Measurements from ENCODE around the gene MR1. TPM values are rescaled to one million over a fixed set of nuclear protein-coding genes. Genes with fewer than 3 reads are reported as not detected.

Gene MR1
- total and polyA plus RNA-seq, 9 of the 15 experiments (the other 6 are each of a cell fraction or from before 2014, with no cell fraction given), result 9.7 to 21.7 (median 15.6) TPM

DNA sequence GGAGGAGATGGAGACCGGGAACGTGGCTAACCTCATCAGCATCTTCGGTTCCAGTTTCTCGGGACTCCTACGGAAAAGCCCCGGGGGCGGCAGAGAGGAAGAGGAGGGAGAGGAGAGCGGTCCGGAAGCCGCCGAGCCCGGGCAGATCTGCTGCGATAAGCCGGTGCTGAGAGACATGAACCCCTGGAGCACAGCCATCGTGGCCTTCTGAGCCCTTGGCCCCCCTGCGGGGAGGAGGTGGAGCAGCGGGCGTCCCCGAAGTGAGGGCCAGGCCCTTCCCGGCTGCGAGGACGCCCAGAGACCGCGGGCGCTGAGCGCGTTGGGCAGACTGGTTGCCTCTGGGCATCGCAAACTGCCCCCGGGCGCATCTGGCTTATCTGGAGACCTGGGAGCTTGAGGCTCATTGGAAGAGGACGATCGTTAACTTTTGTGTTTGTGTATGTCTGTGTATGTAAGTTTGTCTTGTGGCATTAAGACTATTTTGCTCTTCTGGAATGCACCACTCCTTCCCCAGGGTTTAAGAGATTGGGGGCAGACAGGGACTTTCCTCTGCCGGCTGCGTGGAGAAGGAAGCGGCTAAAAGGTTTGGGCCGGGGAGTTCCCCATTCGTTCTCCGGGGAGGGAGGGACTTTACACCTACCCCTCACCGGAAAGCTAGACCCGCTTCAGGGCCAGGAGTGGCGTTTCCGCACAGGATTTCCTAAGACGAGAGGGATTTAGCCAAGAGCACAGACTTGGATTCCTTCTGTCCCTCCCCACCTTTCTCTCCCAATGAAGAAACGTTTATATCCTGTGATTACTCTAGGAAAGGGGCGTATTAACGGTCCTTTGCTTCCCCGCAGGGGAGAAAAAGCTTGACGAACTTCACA lies 56.1 kb downstream of the MR1 start:
- H3K4me1 ChIP-seq (replicated peaks in 1 of 2; ENCODE audit: control insufficient read depth in 2 of 2, insufficient read depth in 2 of 2, low read length in 2 of 2), result peaks cover 21 to 34% of the 10 kb centered on the region in 2 experiments
- TF ChIP-seq L3MBTL2 (IDR thresholded peaks at IDR 0.05), result peak; percentile 79
- 0 out of 2 replicates have a peak, but pooled peaks have one; percentile 17 for TF ChIP-seq SMARCC2 (IDR thresholded peaks at IDR 0.05; ENCODE audit: low read depth)
- no peak for TF ChIP-seq ZNF830 (CRISPR knock-in tag; IDR thresholded peaks at IDR 0.05)
- TF ChIP-seq, protein P1, sequence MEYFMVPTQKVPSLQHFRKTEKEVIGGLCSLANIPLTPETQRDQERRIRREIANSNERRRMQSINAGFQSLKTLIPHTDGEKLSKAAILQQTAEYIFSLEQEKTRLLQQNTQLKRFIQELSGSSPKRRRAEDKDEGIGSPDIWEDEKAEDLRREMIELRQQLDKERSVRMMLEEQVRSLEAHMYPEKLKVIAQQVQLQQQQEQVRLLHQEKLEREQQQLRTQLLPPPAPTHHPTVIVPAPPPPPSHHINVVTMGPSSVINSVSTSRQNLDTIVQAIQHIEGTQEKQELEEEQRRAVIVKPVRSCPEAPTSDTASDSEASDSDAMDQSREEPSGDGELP (CRISPR knock-in tag; IDR thresholded peaks at IDR 0.05; ENCODE audit: borderline replicate concordance), result peak; percentile 71
- TF ChIP-seq MXI1 (IDR thresholded peaks at IDR 0.05; ENCODE audit: low read depth, low read length), result no peak
- peak; percentile 68 for TF ChIP-seq ZNF232 (CRISPR knock-in tag; IDR thresholded peaks at IDR 0.05)
- TF ChIP-seq, protein P2, sequence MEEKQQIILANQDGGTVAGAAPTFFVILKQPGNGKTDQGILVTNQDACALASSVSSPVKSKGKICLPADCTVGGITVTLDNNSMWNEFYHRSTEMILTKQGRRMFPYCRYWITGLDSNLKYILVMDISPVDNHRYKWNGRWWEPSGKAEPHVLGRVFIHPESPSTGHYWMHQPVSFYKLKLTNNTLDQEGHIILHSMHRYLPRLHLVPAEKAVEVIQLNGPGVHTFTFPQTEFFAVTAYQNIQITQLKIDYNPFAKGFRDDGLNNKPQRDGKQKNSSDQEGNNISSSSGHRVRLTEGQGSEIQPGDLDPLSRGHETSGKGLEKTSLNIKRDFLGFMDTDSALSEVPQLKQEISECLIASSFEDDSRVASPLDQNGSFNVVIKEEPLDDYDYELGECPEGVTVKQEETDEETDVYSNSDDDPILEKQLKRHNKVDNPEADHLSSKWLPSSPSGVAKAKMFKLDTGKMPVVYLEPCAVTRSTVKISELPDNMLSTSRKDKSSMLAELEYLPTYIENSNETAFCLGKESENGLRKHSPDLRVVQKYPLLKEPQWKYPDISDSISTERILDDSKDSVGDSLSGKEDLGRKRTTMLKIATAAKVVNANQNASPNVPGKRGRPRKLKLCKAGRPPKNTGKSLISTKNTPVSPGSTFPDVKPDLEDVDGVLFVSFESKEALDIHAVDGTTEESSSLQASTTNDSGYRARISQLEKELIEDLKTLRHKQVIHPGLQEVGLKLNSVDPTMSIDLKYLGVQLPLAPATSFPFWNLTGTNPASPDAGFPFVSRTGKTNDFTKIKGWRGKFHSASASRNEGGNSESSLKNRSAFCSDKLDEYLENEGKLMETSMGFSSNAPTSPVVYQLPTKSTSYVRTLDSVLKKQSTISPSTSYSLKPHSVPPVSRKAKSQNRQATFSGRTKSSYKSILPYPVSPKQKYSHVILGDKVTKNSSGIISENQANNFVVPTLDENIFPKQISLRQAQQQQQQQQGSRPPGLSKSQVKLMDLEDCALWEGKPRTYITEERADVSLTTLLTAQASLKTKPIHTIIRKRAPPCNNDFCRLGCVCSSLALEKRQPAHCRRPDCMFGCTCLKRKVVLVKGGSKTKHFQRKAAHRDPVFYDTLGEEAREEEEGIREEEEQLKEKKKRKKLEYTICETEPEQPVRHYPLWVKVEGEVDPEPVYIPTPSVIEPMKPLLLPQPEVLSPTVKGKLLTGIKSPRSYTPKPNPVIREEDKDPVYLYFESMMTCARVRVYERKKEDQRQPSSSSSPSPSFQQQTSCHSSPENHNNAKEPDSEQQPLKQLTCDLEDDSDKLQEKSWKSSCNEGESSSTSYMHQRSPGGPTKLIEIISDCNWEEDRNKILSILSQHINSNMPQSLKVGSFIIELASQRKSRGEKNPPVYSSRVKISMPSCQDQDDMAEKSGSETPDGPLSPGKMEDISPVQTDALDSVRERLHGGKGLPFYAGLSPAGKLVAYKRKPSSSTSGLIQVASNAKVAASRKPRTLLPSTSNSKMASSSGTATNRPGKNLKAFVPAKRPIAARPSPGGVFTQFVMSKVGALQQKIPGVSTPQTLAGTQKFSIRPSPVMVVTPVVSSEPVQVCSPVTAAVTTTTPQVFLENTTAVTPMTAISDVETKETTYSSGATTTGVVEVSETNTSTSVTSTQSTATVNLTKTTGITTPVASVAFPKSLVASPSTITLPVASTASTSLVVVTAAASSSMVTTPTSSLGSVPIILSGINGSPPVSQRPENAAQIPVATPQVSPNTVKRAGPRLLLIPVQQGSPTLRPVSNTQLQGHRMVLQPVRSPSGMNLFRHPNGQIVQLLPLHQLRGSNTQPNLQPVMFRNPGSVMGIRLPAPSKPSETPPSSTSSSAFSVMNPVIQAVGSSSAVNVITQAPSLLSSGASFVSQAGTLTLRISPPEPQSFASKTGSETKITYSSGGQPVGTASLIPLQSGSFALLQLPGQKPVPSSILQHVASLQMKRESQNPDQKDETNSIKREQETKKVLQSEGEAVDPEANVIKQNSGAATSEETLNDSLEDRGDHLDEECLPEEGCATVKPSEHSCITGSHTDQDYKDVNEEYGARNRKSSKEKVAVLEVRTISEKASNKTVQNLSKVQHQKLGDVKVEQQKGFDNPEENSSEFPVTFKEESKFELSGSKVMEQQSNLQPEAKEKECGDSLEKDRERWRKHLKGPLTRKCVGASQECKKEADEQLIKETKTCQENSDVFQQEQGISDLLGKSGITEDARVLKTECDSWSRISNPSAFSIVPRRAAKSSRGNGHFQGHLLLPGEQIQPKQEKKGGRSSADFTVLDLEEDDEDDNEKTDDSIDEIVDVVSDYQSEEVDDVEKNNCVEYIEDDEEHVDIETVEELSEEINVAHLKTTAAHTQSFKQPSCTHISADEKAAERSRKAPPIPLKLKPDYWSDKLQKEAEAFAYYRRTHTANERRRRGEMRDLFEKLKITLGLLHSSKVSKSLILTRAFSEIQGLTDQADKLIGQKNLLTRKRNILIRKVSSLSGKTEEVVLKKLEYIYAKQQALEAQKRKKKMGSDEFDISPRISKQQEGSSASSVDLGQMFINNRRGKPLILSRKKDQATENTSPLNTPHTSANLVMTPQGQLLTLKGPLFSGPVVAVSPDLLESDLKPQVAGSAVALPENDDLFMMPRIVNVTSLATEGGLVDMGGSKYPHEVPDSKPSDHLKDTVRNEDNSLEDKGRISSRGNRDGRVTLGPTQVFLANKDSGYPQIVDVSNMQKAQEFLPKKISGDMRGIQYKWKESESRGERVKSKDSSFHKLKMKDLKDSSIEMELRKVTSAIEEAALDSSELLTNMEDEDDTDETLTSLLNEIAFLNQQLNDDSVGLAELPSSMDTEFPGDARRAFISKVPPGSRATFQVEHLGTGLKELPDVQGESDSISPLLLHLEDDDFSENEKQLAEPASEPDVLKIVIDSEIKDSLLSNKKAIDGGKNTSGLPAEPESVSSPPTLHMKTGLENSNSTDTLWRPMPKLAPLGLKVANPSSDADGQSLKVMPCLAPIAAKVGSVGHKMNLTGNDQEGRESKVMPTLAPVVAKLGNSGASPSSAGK (IDR thresholded peaks at IDR 0.05), result peak; percentile 54
- peak; percentile 80 for TF ChIP-seq MYNN (IDR thresholded peaks at IDR 0.05)
- TF ChIP-seq MYNN (CRISPR knock-in tag; IDR thresholded peaks at IDR 0.05), result no peak

More for the DNA sequence above, 56.1 kb downstream of the MR1 start:
- Histone ChIP-seq H3K27ac (ENCODE audit: extremely low read depth, low read depth, low read length) (peak overlapping the region; percentile 82), H3K36me3 (ENCODE audit: control insufficient read depth, insufficient read depth, low read length) (peaks cover 32% of the 10 kb centered on the region), H3K79me2 (ENCODE audit: control insufficient read depth, insufficient read depth, low read length) (peaks cover 51% of the 10 kb centered on the region), H3K9me3 (replicated peaks; ENCODE audit: control insufficient read depth, insufficient read depth, low read depth, low read length) (no peaks in the 10 kb centered on the region), H3K4me2 (ENCODE audit: insufficient read depth, low read length) (peak overlapping the region; percentile 88), H3K27me3 (ENCODE audit: control insufficient read depth in 2 of 2, insufficient read depth in 2 of 2, low read length in 2 of 2) (no peaks in the 10 kb centered on the region), H3K9me1 (ENCODE audit: control insufficient read depth, insufficient read depth, low read length) (no peaks in the 10 kb centered on the region), H3K9ac (ENCODE audit: insufficient read depth in 1 of 2, low read depth in 2 of 2, low read length in 2 of 2) (peak overlapping the region; percentile 83 to 95), H3K4me3 (peak overlapping the region; percentile 84), H2AFZ (ENCODE audit: low read depth, low read length) (no peak overlapping the region), H4K20me1 (replicated peaks; ENCODE audit: control insufficient read depth, insufficient read depth, low read length) (peaks cover 35% of the 10 kb centered on the region)
- WGBS (ENCODE audit: insufficient coverage, low coverage, missing lambda C conversion rate), result under 1% methylated on average over 48 of the region's 48 CpGs
- in situ Hi-C loops (cut with MboI), result no loop called here
- BruUV-seq (replicated peaks), result TSS peak; percentile 35
- ATAC-seq (peak; percentile 58), DNase-seq (ENCODE audit: extremely low read depth in 1 of 4, low spot score in 3 of 4) (peak; percentile 68 to 85 (median 81)), FAIRE-seq (no peak)
- POLR2A ChIA-PET, result interaction anchor here (0.6 to 10.3 kb wide), 48 partner anchors 10 to 1695 kb away, joined by 3 to 257 read pairs (median 5); partner anchors contain the start of gene STX6
- intact Hi-C loops (cut with micrococcal nuclease), result loop anchor here (5.0 to 10.0 kb wide), 3 partner anchors 163 to 573 kb away; no protein-coding TSS in a partner anchor
- CTCF ChIA-PET (ENCODE audit: low intra/inter-chr PET ratio), result no interaction called here
